RKO (cell line): ENCODE data around the gene TBC1D12.

Source experiments
- DNase-seq: peaks from one replicate; pipeline ENCODE4 v3.0.0-alpha.2; 2016; ENCODE audit warnings: low spot score

TBC1D12 gene

DNA sequence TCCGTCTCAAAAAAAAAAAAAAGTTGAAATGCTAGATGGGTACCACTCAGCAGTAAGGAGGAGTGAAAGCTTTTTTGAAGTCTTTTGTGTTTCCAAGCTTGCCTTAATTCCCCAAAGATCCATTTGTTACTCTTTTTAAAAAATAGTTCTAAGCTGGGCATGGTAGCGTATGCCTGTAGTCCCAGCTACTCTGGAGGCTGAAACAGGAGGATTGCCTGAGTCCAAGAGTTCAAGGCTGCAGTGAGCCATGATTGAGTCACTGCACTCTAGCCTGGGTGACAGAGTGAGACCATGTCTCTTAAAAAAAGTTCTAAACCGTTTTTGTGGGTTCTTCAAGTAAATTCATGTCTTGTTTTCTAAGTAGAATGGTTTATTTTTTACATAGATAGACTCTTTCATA lies 5.3 kb downstream of the TBC1D12 start:
- peak; percentile 42 for DNase-seq

DNA sequence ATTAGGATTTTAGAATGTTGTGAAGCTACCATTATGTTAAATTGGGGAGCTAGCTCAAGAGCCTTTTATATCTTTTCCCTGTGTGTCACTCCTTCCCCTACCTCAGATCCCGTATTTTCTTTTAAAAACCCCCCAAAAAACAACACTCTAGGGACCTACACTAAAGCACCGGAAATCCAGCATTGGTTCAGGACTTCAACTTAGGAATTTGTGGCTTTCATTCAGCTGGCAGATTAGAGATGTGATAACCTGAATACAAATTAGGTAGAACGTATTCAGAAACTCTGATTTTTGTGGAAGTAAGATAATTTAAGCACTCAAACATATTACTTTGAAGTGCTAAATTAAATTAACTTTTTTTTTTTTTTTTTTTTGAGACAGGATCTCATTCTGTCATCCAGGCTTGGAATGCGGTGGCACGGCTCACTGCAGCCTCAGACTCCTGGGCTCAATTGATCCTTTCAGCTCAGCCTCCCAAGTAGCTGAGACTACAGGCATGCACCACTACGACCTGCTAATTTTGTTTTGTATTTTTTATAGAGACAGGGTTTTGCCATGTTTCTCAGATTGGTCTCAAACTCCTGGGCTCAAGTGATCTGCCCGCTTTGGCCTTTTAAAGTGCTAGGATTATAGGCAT lies 6.8 kb downstream of the TBC1D12 start:
- no peak for DNase-seq

DNA sequence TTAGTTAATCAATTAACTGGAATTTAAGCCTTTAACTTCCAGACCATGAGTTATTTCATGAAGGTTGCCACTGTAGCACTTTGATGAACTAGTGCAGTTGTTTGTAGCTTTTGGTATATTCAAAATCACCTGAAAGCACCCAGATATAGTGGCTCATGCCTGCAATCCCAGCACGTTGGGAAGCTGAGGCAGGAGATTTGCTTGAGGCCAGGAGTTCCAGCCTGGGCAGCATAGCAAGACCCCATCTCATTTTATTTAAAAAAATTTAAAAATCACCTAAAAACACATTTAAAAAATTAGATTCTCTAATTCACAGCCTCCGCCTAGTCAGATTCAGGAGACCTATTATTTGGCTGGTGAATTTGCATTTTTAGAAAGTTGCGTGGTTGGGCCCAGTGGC lies 9.0 kb downstream of the TBC1D12 start:
- no peak for DNase-seq

DNA sequence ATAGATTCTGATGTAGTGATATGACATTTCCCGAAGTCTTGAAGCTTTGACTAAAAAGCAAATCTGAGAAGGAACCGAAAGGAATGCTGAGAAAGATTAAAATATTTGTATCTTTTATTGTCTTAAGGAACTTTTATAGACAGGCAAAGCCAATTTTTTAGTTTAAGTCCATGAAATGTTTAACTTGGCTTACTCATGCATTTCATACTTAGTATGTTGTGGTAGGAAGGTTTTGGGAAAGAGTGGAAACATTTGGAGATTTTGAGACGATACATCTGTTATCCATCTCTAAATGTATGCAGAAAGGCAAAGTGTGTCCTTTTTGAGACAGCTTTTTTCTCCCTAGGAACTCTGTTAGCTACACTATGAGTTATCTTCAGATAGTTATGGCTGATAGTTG lies 10.1 kb downstream of the TBC1D12 start:
- DNase-seq: no peak

DNA sequence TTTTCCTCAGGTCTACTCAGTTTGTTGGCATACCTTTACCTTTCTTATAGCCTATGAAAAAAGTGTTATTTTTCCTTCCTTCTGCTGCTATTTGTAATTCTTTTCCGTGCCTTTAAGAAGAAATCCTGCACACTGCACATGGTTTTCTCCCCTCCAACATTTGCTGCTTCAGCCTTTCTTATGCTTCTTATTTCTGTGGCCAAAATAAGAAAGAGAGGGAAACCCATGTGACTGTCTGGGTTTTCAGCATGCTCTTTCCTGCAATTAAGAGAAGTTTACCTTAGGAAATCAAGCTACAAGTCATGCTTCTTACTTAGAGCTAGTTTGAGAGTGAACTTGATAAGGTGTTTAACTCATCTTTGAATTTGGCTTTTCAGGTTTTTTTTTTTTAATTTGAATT lies 11.0 kb downstream of the TBC1D12 start:
- DNase-seq: no peak

DNA sequence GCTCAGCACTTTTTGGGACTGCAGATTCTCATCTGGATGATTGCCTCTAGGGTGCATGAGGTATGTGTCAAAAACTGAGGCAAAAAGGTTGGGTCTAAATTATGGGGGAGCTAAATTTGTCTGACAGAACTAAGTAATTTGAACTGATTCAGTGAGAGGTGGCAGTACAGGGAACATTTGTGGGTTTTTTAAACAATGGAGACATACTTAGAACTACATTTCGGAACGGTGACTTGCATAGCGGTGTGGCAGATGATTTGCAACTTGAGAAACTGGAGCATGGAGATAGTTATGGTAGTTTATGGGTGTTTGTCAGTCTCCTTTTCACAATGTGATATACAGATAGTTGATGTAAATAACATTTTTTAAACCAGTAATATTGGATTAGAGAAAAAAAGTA lies 14.6 kb downstream of the TBC1D12 start:
- no peak for DNase-seq

DNA sequence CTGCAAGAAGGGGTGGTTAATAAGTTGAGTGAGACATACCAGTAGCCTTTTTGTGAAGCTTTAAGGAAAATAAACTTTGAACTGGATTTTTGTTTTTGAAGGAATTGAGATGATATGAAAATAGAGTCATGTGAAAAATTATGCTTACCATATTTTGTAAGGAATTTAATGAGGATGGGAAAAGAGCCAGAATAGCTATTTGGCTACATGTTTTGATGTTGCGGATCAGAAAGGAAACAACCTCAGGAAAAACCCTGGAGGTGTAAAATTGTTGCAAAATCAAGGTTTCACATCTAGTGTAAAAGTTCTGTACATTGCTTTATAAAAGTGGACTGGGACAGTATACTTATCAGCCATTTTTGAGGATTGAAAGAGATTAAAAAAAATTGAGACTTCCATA lies 15.0 kb downstream of the TBC1D12 start:
- no peak for DNase-seq

DNA sequence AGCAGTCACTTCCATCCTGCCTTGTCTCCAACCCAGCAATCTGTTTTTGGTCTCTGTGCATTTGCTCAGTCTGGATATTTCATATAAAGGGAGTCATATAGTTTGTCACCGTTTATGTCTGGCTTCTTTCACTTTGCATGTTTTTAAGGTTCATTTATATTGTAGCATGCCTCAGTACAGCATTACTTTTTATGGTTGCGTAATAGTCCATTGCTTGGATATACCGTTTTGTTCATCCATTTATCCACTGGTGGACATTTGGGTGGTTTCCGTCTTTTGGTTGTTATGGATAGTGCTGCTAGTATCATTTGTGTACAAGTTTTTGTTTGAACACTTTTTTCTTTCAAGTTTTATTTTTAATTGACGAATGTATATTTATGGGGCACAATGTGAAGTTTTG lies 18.2 kb downstream of the TBC1D12 start:
- no peak for DNase-seq

DNA sequence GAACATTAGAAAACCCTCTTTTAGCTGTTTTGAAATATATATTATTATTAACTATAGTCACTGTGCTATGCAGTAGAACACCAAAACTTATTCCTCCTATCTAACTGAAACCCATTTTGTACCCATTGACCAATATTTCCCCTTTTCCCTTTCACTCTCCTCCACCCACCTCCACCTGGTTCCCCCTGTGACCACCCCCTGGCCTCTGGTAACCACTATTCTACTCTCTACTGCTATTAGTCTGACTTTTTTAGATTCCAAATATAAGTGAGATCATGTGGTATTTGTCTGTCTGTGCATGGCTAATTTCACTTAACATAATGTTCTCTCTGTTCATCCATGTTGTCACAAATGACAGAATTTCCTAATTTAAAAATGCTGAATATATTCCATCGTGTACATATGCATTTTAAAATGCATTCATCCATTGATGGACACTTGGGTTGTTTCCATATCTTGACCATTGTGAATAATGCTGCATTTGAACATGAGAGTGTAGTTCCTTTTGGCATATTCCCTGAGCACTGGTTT lies 18.7 kb downstream of the TBC1D12 start:
- DNase-seq: no peak

DNA sequence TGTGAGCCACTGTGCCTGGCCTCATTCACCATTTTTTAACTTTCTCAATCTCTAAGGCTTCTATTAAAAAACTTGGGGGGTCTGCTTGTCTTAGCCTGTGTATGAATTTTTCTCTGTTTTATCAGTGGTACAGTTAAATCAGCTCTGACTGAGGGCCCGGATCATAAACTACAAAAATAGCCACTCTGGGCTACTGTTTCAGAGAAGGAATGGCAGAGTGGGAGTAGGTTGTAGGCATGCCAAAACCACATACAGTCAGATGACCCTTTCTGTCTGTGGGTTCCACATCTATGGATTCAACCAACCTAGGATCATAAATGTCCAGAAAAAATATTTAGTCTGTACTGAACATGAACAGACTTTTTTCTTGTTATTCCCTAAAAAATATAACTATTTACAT lies 21.3 kb downstream of the TBC1D12 start:
- DNase-seq: no peak

DNA sequence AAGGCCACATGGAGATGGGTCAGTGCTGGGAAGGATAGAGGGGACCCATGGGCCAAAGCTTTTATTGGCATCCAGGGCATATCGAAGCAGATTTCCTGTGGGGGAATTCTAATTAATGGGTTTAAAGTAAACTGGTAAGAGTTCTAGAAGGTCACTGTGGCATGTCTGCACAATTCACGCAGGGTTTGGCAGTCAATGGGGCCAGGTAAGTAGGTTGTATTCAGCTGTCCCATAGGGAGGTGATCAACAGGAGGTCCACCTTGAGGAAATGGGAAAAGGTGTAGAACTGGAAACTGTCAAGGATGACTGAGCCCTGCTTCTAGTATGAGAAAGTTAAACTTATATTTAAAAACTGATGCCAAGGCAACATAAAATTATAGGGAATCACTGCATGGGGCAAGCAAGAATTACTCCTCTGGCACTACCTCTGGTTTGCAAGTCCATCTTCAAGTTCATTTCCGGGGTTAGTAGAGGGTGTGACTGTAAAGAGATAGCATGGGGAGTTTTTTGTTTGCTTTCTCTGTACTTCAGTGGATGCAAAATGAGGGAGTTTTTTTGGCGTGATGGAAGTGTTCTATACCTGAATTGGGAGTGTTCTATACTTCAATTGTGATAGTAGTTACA lies 22.5 kb downstream of the TBC1D12 start:
- no peak for DNase-seq

DNA sequence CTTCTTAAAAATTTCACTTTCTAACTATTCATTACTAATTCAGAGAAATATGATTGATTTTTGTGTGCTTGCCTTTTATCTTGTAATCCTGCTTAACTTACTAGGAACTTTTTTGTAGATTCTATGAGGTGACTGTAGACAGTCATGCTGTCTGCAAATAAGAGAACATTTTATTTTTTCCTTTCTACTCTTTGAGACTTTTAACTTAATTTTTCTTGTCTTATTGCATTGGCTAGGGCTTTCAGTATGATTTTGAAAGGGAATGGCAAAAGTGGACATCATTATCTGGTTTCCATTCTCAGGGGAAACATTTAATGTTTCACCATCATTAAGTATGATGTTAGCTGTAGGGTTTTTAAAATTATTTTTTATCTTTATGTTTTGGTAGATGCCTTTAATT lies 23.6 kb downstream of the TBC1D12 start:
- no peak for DNase-seq

DNA sequence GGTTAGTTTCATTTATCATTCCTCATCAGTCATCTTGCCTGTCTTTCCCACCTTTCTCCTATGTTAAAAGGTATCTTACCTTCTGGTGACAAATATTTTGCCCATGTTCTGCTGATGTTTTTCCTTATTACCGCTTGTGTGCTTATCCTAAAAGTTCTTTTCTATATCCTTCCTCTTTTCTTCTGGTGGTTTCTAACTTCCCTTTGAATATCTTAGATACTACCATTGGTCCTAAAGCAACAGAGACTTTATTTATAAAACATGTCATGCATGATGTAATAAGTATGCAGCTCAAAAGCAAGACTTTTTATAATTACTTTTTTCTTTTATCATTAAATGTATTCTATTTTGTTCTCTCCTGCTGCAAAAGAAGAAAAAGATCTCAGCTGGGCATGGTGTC lies 24.8 kb downstream of the TBC1D12 start:
- no peak for DNase-seq

DNA sequence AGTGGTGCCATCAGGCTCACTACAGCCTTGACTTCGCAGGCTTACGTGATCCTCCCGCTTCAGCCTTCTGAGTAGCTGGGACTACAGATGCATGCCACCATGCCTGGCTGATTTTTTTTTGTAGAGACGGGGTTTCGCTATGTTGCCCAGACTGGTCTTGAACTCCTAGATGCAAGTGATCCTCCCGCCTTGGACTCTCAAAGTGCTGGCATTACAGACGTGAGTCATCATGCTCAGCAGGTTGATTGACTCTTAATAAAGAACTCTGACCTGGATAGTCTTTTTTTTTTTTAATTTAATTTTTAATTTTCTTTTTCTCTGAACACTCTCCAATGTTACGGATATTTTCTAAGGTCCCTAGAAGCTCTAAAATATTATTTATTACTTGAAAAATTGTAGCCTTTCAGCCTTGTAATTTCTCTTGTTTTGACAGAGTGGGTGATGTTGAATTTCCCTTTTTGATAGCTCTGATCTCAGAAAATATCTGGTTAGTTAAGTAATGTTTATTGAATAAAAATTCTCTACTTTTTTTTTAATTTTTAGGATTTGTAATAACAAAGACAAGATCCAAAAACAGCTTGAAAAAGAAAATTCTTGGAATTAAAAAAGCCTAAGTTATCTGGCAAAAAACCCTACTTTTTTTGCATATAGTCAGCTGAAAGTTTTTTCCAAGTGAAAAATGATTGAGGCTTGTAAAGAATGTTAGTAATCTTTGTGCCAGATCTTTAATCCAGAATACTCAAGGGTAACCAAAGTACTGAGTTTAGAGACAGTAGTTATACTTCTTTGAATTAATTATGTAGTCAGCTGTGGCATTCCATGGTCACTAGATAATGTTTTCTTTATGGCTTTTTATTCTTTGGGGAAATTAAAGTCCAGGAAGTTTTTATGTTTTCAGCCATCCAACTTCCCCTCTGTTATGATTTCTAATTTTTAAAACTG lies 26.7 kb downstream of the TBC1D12 start:
- DNase-seq: no peak

DNA sequence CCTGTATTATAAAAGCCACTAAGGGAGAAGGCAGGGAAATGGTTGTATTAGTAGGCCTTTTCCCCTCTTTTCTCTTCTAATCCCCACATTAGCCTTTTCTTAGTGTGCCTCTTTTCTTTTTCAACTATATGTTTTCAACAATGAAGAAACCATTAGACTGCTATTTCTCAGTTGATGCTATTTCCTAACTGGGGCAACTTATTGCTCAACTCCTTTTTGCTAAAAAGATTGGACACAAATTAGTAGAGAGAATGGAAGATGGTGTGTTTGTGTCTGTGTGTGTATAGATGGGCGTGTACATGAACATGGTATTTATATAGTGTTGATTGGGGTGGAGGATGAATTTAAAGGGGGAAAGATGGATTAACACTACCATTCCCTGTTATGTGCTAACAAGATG lies 28.4 kb downstream of the TBC1D12 start:
- no peak for DNase-seq

DNA sequence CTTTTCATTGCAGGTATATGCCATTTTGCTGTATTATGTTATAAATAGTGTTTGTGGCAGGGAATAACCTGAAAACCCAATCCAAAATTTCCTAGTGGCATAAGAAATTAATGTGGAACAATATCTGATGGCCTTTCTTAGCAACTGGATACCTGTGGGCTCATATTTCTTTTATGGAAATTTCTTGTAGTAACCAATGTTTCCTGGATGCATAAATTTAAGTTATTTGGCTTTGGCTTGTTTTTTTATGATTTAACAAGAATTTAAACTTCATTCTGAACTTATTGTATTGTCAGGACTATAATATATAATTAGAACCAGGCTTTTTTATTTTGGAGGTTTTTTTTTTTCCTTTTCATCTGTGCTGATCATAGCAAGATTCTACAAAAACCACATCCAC lies 30.1 kb downstream of the TBC1D12 start:
- DNase-seq: no peak

DNA sequence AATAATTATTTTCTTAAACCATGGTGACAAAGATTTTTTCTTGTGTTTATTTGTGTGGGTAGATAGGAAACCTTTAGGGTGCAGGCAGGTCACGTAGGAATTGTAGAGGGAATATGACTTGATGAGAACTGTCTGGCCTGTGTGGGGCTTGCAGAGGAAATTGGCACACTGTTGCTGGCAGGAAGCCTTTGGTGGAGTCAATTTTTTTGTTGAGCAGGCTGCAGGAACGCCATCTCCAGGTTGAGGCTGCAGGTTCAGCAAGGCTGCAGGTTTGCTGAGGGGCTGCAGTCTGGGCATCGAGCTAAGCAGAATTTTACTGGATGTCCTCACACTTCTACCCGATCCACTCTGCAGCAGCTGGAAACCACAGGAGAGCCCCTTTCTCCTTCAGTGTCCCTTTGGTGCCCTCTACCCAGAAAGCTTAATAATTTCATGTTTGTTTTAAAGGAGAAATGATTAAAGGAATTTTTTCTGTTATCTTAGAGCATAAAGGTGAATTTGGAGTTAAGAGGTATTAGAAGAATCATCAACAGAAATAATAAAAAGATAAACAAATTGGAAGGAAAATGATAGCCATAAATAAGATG lies 37.0 kb downstream of the TBC1D12 start:
- DNase-seq: no peak

DNA sequence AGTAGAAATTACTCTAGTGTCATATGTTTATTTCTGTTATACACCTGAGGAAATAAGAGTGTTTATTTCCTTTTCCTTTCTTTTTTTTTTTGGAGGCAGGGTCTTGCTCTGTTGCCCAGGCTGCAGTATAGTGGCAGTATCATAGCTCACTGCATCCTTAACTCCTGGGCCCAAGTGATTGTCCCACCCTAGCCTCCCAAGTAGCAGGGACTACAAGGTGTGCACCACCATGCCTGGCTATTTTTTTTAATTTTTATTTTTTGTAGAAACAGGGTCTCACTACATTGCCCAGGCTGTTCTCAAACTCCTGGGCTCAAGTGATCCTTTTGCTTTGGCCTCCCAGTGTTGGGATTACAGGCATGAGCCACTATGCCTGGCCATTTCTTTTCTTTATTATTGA lies 37.8 kb downstream of the TBC1D12 start:
- DNase-seq: no peak

DNA sequence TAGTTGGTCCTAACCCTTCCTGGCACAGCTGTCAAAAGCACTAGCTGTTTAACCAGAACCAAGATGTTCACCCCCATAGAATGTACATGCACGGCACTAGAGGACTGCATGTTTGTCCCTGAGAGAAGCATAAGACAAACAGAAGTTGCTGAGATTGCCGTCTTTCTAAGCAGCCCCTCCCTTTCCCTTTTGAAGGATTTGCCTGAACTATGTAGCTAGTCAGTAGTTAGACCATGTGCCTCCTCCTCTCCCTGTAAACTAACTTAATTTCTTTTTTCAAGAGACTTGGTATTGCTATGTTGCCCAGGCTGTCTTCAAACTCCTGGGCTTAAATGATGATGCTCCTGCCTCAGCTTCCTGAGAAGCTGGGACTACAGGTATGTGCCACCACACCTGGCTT lies 40.7 kb downstream of the TBC1D12 start:
- no peak for DNase-seq

DNA sequence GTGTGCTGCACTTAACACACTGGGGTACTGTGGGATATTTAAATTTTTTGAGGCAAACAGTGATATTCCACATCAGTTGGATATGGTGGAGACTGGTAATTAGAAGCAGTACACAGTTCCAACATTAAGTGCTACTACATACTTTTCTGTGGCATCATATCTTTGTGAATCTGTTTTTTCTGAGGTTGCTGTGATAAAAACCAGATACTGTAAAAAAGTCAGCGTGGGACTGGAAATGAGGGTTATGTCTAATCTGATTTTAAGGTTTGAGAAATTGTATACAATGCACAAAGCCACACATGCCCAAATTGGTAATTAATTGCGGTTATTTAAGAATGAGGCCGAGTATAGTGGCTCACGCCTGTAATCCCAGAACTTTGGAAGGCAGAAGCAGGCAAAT lies 41.2 kb downstream of the TBC1D12 start:
- DNase-seq: no peak

DNA sequence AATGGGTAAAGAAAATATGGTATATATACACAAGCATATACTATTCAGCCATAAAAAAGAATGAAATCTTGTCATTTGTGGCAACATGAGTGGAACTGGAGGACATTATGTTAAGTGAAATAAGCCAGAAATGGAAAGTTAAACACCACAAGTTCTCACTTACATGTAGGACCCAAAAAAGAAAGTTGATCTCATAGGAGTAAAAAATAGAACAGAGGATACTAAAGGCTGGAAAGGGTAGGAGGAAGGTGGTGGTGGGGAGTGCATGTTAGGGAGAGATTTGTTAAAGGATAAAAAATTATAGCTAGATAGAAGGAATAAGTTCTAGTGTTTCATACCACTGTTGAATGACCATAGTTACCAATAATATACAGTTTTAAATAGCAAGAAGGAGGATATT lies 48.4 kb downstream of the TBC1D12 start:
- no peak for DNase-seq

DNA sequence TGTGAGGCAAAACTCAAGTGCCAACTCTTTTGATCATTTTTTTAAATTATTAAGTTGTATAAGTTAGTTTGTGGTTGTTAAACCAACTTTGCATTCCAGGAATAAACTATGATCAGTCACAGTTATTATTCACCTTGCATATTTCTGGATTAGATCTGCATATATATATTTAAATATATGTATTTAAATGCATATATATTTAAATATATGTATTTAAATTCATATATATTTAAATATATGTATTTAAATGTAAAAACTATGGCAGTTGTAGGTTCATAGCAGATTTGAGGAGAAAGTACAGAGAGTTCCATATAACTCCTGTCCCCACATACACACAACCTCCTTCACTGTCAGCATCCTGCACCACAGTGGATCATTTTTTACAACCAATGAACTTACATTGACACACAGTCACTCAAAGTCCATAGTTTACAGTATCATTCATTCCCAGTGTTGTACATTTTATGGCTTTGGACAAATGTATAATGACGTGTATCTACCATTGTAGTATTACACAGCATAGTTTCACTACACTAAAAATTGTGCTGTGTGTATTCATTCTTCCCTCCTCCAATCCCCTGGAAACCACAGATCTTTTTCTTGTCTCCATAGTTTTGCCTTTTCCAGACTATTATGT lies 49.7 kb downstream of the TBC1D12 start:
- no peak for DNase-seq
